Epithelial cell of esophagus (primary cell): Measurements from ENCODE around the gene ARAP2.

ENCODE experiments used
- DNase-seq: peaks from one replicate; pipeline ENCODE4 v3.0.0; 2010; ENCODE audit warnings: low read depth
- H3K4me3 ChIP-seq: 2 replicates; pipeline ENCODE4 v1.5.1; 2011; ENCODE audit warnings: mild to moderate bottlenecking, low read length, control low read depth
- TF ChIP-seq, protein P1 (sequence below): IDR thresholded peaks from 2 replicates; pipeline ENCODE4 v1.5.1; 2011; ENCODE audit warnings: low read depth, mild to moderate bottlenecking, low read length, control low read depth, inconsistent platforms; ENCODE audit not compliant: insufficient read depth; ENCODE audit errors: missing control alignments

ARAP2 gene

DNA sequence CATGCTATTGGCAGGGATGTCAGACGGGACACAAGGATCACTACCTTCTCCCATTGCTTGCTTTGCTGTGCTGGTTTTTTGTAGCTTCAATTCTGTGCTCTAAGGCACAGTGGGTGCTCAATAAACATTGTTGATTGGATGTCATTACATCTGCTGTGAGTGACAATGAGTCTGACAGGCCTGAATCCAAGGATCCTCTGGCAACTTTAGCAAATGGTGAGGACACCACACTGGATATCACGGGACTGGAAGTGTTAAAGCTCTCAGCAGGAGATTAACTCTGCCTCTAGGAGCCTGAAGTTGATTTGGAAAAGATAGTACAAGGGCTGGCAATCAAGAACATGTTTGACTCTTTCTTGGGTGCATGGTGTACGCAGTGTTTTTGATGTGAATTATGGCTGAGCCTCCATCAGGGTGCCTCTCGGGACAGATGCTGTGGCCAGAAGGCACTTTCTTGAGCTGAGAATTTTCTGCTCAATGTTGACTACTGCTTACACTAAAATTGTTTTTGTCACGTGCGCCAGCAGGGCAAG, 217.9 kb downstream of the ARAP2 start:
- no peak for DNase-seq
- TF ChIP-seq, protein P1, sequence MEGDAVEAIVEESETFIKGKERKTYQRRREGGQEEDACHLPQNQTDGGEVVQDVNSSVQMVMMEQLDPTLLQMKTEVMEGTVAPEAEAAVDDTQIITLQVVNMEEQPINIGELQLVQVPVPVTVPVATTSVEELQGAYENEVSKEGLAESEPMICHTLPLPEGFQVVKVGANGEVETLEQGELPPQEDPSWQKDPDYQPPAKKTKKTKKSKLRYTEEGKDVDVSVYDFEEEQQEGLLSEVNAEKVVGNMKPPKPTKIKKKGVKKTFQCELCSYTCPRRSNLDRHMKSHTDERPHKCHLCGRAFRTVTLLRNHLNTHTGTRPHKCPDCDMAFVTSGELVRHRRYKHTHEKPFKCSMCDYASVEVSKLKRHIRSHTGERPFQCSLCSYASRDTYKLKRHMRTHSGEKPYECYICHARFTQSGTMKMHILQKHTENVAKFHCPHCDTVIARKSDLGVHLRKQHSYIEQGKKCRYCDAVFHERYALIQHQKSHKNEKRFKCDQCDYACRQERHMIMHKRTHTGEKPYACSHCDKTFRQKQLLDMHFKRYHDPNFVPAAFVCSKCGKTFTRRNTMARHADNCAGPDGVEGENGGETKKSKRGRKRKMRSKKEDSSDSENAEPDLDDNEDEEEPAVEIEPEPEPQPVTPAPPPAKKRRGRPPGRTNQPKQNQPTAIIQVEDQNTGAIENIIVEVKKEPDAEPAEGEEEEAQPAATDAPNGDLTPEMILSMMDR, result no peak
- no peak overlapping the region for H3K4me3 ChIP-seq

DNA sequence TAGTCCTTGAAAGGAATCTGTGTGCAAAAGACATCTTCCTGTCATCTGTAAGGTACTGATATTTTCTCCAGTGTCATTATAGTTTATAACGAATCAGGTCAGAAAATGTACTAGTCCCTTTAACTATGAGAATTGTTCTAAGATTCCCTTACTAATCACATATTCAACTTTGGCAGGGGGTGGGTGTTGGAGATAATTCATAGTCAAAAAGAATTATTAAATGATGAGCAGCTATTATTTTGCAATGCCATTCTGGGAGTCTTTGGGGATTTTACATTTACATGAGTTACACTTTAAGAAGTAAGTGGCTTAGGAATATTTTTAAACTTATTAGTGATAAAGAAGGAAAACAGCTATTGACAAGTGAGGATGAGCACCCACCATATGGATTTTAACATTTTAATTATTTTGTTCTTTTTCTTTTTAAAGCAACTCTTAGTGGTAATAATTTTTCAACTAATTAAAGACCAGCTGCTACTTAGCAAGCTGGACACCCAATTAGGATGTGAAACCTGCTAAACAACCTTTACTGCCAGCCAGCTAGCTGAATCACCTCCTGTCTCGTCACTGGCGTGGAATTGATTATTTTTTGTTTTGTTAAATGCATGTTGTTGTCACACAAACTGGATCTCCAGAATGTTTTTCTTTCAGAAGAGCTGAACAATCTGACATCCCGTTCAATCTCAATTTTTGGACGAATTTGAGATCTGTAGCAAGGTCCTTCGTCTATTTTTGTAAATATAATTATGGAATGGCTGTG, 219.2 kb downstream of the ARAP2 start:
- TF ChIP-seq, protein P1, result no peak
- peak overlapping the region; percentile 3 for H3K4me3 ChIP-seq
- peak; percentile 91 for DNase-seq

DNA sequence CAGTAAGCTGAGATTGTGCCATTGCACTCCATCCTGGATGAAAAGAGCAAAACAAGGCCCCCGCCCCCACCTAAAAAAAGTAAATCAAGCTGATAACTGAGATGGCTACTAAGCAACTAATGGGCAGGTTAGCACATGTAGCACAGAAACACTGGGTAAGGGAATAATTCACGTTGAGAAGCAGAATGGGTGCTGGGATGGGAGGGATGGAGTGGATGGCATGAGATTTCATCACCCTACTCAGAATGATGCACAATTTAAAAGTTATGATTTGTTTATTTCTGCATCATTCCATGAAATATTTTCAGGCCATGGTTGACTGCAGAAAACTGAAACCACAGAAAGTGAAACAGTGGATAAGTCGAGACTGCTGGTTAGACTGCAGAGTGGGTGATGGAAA, 224.0 kb downstream of the ARAP2 start:
- TF ChIP-seq, protein P1, result no peak
- peak; percentile 52 for DNase-seq
- no peak overlapping the region for H3K4me3 ChIP-seq
